CD4-positive, alpha-beta T cell treated with Interferon gamma for 1 hour (primary cell): ENCODE results near the gene VPS13D.
A peak's percentile ranks its signal among the peaks of the same experiment; 100 is the strongest.

Source experiments
- DNase-seq: peaks from one replicate; pipeline ENCODE4 v3.0.0-alpha.2; 2020

Gene VPS13D

GRCh38 chr1:12435639-12436344 is 206.0 kb downstream of the VPS13D start:
- DNase-seq = peak; percentile 6

DNA sequence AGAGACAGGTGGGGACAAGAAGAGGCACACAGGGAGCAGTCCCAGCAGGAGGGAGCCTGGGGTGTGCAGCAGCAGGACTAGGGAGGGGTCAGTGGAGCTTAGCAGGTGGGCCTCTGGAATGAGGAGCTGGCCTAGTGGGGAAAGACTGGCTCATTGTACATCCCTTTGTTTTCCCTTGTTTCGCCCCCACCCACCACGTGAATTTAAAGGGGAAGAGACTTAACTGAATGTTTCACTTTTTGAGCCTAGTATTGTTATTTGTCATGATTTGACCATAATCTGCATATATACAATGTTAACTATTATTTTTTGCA is 206.5 kb downstream of the VPS13D start:
- no peak for DNase-seq

- no peak for DNase-seq
These were observed 207.2 kb downstream of the VPS13D start for GRCh38 chr1:12436817-12437599.

GRCh38 chr1:12437629-12438028 is 207.8 kb downstream of the VPS13D start:
- DNase-seq = no peak

DNA sequence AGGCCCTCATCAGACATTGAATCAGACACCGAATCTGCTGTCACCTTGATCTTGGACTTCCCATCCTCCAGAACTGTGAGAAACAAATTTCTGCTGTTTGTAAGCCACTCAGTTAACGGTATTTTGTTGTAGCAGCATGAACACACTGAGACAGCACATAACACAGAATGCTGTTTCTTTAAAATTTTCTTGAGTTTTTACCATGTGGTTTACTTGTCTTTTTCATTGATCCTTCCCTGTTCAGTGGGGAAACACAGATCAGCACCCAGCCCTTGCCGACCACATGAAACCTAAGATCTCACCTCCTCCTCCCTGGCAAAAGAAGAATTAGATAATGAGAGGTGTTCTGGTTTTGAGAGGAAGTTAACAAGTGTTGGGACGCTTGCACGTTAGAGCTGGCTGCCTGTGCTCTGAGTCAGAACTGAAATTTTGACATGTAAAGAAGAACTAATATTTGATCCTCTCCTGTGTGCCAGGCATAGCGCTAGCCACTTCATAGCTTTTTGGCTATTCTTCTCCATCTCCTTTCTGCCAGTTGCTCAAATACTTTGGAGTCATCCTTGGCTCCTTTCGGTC is 208.6 kb downstream of the VPS13D start:
- DNase-seq = peak; percentile 22

DNA sequence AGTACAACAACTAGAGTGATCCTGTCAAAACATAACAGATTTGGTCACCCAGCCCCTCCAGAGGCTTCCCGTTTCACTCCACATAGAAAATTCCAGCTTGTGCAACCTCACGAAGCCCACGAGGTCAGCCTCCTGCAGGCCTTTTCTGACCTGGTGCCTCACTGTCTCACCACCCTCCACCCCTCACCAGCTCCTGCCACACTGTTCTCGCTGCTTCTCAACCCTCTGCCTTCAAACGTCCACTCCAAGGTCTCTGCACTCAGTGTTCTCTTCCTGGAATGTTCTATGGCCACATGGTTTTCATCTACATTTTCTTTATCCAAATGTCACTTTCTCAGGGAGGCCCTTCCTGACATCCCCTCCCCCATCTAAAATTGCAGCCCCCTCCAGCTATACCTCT is 209.2 kb downstream of the VPS13D start:
- DNase-seq = no peak

DNA sequence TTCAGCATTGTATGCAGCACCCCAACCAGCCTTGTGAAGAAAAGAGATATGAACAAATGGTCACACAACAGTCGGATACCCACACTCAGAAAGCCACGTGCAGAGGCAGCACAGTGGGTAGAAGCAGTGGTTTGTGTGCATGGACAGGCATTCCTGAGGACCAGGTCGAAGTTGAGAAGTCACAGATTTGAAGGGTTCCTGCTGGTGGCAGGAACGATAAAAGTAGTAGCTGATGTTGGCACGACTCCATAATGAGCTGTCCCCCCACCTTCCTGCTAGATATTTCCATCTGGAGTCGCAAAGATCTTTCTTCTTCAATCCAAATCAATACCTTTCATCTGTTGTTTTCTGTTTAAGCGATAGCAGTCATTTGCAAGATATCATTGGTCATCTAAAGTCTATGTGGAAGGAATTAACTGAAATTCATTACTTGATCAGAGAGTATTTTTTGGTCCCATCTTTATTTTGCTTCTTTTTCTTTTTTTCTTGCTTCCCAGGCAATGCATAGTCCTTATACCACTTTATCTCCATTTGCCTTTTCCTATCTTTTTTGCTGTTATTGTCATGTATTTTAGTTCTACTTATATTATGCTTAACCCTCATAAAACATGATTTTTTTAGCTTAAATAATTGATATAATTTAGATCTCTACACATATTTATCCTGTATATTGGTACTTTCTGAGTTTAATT is 211.7 kb downstream of the VPS13D start:
- no peak for DNase-seq

DNA sequence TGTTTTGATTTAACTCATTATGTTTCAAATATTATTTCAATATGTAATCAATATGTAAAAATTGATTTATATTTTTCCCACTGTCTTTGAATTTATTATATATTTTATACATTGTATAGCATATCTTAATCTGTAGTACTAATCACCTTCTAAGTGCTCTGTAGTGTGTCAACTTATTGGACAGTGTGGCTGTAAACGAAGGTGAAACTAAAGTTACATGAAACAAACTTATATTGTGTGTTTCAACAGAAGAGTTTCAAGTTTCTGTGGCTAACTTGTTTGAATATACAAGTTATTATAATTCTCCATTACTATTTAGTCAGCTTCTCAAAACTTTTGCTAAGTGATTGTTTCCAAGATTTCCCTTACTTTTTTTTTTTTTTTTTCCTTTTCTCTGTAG is 212.4 kb downstream of the VPS13D start:
- DNase-seq = no peak

- DNase-seq = no peak
These were observed 213.3 kb downstream of the VPS13D start for GRCh38 chr1:12443151-12443550.

DNA sequence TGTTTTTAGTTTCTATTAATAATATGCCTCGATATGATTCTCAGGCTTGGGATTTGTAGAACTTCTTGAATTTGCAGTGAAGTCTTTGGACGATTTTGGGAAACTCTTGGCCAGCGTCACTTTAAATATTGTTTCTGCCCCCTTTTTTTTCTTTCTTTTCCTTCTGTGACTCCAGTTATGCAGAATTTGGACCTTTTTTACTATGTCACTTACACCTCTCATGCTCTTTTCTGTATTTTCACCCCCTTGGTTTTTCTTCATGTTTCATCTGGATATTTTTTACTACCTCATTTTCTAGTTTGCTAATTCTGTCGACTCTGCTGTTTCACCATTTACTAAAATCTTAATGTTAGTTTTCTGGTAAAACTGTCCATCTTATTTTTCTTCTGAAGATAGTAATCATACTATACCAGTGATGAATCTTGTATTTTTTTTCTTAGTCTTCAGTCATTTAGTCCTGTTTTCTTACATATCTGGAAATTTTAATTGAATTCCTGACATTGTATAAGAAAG is 214.6 kb downstream of the VPS13D start:
- no peak for DNase-seq

DNA sequence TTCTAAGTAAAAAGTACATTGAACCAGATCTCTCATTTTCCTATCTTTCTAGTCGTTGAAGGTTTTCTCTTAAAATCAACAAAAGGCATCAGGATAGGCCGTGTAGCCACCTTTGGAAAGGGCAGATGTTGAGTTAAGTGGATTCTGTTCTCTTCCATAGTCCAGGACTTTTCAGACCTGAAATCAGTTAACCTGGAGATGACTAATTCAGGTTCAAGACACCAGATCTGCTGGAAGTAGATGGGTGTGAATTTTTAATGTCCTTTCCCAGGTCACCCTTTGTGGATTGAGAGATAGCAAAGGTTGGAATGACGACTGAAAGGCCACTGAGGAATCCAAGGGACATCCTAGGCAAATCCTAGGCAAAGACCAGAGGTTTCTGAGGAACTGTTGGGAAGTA is 215.4 kb downstream of the VPS13D start:
- no peak for DNase-seq

GRCh38 chr1:12446593-12446992 is 216.8 kb downstream of the VPS13D start:
- DNase-seq = no peak

DNA sequence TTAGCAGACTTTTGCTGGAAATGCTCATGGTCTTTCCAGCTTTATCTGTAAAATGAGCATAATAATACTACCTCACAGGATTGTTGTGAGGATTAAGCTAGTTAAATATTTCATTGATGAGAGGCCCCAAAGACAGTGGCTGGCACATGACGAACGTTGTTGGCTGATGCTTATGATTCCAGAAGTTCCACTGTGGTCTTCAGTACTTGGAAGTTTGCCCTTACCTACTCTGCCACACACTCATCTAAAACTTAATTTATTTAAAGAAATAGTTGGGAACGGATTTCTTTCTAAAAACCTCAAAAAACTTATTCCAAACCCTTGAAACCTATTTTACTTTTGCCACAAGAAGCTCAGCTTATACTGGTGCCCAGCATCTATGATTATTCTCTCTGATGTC is 217.5 kb downstream of the VPS13D start:
- DNase-seq = no peak

- DNase-seq = no peak
These were observed 218.1 kb downstream of the VPS13D start for GRCh38 chr1:12447849-12448312.

GRCh38 chr1:12448746-12449177 is 218.9 kb downstream of the VPS13D start:
- DNase-seq = no peak

- no peak for DNase-seq
These were observed 220.4 kb downstream of the VPS13D start for GRCh38 chr1:12450090-12450755.

GRCh38 chr1:12450756-12451559 is 221.1 kb downstream of the VPS13D start:
- DNase-seq = no peak

GRCh38 chr1:12451560-12451900 is 221.7 kb downstream of the VPS13D start:
- DNase-seq = no peak

DNA sequence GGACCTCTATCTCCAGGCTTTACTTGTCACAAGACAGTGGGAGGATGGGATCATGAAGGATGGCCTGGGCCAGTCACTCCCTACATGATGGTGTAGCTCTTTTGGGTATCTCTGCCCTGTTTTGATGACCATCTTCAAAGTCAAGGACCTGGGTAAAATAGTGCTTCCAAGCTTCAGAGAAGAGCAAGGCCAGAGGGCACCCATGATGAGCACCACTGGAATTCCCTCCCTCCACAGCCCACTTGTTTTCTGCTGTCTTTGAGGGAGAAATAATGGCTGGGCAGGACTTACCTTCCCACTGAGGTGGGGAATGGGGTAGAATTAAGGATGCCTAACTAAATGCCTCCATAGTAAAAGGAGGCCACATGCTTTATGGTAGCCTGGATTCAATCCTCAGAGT is 222.4 kb downstream of the VPS13D start:
- DNase-seq = no peak

DNA sequence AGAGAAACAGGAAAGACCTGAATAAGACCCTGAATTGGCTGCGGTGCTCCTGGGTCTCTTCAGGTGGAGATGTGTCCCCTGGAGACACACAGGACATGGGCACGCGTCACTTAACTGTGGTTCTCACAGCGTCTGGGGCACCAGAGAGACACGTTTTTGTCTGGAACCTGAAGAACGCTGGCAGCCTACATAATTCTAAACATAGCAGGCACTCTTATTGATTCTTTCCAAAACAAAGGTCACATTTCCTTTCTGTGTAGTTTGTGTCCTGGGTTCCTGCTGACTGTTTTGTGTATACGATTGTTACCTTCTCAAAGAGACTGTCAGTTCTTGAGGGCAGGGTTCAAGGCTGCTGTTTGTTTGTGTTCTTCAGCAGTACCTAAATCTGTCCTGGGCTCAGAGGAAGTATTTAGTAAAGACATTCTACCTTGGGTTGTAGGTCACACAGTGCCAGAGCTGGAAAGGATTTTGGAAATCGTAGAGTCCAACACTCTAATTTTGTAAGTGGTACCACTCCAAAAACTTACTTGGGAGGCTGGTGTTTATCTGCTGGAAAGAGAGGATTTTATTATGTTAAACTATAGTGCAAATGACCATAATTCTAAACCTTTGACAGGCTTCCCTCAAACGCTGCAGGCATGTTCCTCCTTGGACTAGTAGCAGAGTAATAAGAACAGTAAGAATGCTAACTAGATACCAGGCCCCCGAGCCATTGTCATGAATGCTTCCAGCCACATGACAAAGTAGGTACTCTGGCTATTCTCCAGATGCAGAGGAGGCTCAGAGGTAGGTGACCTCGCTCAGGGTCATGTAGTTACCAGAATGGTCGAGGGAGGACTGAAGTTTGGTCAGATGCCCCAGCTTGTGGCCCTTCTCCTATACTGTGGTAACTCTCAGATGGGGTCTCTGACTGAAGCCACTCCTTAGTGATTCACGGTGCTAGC is 223.8 kb downstream of the VPS13D start:
- DNase-seq = peak; percentile 27
